ENCODE results near the gene TTC23L.

DNA sequence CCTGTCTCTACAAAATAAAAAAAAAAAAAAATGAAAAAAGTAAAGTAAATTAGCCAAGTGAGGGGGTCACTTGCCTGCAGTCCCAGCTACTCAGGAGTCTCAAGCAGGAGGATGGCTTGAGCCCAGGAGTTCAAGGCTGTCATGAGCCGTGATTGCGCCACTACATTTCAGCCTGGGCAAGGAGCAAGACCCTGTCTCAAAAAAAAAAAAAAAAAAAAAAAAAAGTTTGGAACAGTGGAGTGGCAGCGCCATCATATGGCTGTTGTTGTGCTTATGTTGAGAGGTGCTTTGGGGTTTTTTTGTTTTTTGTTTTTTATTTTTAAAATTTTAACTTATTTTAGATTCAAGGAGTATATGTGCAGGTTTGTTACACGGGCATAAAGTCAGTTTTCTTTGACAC lies 80.1 kb downstream of the TTC23L start:
- TF ChIP-seq, protein P1, sequence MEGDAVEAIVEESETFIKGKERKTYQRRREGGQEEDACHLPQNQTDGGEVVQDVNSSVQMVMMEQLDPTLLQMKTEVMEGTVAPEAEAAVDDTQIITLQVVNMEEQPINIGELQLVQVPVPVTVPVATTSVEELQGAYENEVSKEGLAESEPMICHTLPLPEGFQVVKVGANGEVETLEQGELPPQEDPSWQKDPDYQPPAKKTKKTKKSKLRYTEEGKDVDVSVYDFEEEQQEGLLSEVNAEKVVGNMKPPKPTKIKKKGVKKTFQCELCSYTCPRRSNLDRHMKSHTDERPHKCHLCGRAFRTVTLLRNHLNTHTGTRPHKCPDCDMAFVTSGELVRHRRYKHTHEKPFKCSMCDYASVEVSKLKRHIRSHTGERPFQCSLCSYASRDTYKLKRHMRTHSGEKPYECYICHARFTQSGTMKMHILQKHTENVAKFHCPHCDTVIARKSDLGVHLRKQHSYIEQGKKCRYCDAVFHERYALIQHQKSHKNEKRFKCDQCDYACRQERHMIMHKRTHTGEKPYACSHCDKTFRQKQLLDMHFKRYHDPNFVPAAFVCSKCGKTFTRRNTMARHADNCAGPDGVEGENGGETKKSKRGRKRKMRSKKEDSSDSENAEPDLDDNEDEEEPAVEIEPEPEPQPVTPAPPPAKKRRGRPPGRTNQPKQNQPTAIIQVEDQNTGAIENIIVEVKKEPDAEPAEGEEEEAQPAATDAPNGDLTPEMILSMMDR (IDR thresholded peaks at IDR 0.05), result no peak
- no peak for TF ChIP-seq POLR2A (IDR thresholded peaks at IDR 0.05)
